NCI-H510A treated with DMSO at 0.1 percent for 48 hours (cell line): ENCODE data around the gene MOBP.
"Not testable (repeated sequence)": the region's sequence is repeated elsewhere in the genome, so short reads cannot be mapped to it uniquely, and the experiment has no call there.

ENCODE experiments used
- DNase-seq: peaks from one replicate; lab custom pipeline; 2025; lab: John Stamatoyannopoulos, UW

MOBP gene

GRCh38 chr3:39467394-39468107, at the start of gene MOBP:
Gene MOBP, plus strand, starts transcription at chr3:39467680. Its CDS starts 34,390 bp downstream, at chr3:39502070.
- no peak for DNase-seq

DNA sequence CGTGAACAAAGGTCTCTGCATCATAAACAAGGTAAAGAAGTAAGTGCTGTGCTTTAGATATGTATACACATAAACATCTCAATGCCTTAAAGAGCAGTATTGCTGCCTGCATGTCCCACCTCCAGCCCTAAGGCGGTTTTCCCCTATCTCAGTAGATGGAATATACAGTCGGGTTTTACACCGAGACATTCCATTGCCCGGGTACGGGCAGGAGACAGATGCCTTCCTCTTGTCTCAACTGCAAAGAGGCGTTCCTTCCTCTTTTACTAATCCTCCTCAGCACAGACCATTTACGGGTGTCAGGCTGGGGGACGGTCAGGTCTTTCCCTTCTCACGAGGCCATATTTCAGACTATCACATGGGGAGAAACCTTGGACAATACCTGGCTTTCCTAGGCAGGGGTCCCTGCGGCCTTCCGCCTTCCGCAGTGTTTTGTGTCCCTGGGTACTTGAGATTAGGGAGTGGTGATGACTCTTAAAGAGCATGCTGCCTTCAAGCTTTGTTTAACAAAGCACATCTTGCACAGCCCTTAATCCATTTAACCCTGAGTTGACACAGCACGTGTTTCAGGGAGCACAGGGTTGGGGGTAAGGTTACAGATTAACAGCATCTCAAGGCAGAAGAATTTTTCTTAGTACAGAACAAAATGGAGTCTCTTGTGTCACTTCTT, 48.8 kb upstream of the MOBP start:
- not testable (repeated sequence) for DNase-seq

DNA sequence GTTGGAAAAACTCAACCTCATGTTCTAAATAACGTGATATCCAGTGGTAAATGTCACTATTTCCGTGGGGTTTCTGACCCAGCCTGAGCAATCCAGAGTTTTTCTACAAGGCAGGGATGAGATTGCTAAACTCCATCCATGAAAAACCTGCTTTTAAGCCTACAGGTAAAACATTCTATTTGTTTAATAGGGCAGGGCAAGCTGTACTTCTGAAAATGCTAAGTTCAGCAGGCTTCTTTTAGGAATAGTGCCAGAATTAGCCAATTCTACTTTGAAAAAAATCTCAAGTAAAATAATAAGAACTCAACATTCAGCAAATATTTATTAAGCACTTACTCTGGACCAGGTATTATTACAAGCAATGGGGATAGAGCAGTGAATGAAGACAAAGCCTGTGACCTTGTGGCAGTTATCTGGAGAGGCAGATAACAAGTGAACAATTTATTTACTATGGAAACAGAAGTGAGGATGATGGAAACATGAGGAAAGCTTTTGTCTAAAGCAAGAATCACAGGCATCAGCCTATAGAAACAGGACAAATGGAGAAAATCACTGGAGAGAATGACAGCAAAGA, 47.7 kb upstream of the MOBP start:
- DNase-seq, result no peak

- DNase-seq, result no peak
Measured at GRCh38 chr3:39420543-39420942, 46.9 kb upstream of the MOBP start.

- DNase-seq, result no peak
Measured at GRCh38 chr3:39423436-39423970, 44.0 kb upstream of the MOBP start.

DNA sequence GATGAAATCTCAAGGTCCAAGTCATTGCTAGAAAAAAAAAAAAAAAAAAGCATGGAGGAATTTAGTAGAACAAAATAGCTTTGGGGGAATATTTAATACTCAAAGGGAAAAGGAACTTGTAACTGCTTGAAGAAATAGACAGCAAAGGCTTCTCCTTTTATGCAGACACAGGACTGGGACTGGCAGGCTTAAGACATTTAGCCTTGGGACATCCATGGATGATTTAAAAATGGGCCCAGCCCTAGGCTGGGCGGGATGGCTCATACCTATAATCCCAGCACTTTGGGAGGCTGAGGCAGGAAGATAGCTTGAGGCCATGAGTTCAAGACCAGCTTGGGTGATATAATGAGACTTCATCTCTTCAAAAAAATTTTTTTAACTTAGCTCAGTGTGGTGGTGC, 41.2 kb upstream of the MOBP start:
- no peak for DNase-seq

GRCh38 chr3:39427506-39427905, 40.0 kb upstream of the MOBP start:
- DNase-seq, result no peak

DNA sequence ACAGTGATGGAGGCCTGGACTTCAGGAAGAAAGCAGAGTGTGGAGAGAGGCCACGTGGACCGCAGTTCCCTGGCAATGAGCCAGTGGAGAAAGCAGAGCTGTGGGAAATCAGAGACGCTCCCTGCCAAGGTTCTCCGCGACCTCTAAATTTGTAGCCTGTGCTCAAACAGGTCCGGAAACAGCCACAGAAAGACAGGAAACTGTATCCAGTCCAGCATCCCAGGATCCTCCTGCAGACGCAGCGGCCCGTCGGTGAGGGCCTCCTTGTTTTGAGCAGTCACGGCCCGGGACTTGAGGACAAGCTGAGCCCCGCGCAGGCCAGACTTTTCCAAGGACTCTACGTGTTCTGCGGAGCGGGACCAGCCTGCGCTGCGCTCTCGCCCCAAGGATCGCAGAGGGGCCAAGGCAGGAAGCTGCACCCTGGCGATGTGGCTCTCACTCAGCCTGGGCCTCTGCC, 38.7 kb upstream of the MOBP start:
- no peak for DNase-seq

DNA sequence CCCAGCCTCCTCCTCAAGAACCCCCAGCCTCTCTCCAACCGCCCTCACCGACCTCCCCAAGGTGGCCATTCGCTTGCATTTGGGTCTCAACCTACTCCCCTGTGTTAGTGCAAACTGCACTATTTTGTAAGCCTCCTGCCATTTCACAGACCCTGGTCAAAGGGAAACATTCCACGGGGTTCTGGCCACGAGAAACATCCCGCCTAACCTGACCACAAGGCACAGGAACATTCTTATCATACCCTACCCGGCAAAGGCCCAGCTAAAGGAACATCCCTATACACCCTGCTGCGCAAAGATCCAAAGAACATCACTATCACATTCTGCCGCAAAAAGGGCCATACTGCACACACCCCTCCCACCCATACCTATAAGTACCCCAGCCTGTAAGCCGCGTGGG, 38.0 kb upstream of the MOBP start:
- no peak for DNase-seq

GRCh38 chr3:39432342-39432741, 35.1 kb upstream of the MOBP start:
- no peak for DNase-seq

DNA sequence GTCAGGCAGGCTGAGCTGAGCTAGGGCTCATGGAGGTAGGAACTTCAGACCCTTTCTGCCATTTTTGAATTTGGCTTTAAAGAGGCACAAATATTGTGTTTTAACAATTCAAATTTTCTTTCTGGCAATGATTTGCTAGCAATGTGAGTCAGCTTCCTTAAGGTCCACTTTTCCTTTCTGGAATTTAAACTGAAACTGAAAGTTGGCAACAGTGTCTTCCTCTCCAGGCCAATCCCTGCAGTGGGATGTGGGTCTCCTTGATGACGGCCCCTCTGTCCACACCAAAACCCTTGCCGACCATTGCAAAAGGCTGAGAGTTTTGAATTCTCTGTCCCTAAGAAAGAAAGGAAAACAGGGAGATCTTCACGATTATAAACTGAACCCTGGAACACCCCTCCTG, 33.8 kb upstream of the MOBP start:
- no peak for DNase-seq

DNA sequence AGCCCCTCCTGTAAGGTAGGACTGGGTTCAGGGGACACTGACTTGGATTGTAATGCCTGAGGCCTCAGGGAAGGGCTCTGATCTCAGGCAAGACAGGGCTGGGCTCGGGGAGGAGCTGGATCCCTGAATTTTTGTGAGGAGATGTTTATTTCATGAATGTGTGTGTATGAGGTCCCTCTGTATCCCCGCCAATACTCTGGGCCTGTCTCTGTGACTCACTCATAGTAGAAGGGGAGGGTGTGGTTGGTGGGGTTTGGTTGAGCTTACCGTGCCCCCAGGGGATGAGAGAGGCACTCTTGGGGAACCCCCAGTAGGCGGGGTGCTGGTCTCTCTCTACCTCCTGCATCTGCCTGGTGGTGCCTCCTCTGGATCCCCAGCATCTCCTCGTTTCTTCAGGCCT, 32.9 kb upstream of the MOBP start:
- DNase-seq, result no peak

DNA sequence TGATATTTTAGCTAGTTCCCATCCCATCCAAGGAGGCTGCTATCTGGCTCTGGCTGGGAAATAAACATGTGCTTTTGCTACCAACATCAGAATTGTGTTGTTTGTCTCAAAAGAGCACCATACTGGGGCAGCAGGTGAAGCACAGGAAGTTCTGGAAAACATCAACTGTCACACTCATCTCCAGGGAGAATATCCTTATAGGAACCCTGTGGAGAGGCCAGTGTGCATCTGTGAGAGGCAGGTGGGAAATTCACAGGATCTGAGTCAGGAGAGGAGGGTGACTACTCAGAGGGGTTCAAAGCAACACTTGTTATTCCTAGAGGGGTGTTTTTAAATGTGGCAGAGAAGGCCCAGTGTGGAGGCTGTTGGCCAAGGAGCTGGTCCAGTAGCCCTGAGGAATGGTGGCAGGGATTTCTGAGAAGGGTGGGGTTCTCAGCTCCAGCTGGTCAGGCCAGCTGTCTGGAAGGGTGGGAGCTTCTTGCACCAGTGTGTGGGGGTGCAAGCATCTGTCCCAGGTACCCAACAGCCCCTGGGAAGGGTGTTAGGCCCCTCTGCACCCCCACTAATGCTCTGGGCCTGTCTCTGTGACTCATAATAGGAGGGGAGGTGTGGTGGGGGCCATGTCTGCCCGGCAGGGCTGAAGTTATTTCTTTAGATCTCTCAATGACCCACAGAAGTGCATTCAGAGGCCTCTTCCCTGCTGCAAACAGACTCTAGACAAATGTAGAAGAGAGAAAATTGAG, 32.3 kb upstream of the MOBP start:
- DNase-seq, result no peak

DNA sequence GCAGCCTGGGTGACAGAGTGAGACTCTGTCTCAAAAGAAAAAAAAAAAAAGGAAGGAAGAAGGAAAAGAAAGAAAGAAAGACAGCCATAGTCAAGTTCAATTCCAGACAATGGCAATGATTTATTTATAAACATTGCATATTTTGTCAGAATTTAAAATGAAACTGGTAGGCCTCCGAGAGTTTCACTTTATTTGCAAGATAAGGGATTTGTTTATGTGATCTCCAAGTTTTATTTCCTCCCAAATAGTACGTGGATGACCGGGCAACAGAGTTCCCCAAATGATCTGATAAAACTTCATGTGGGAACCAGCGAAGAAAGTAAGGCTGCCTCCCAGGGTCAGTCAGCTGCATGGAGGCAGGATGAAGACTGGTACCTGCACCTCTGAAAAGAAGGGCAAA, 28.6 kb upstream of the MOBP start:
- no peak for DNase-seq

GRCh38 chr3:39440316-39440715, 27.2 kb upstream of the MOBP start:
- no peak for DNase-seq

DNA sequence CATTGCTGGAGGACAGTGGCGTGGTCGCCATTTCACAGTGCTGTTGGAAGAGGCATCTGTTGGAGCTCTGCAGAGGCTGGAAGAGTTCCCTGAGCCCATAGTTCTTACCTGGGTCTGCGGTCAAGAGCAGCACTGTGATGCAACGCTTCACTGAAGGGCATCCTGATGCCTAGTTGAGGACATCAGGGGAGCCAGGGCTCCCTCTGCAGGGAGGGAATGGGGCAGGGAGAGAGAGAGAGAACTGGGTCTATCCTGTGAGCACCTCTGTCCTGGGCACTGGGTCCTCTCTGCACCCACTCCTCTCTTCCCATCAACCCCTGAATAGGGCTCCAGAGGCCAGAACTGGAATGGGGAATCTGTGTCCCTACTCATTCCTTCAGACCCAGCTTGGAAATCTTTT, 23.9 kb upstream of the MOBP start:
- DNase-seq, result no peak

GRCh38 chr3:39445927-39446326, 21.6 kb upstream of the MOBP start:
- DNase-seq, result no peak

DNA sequence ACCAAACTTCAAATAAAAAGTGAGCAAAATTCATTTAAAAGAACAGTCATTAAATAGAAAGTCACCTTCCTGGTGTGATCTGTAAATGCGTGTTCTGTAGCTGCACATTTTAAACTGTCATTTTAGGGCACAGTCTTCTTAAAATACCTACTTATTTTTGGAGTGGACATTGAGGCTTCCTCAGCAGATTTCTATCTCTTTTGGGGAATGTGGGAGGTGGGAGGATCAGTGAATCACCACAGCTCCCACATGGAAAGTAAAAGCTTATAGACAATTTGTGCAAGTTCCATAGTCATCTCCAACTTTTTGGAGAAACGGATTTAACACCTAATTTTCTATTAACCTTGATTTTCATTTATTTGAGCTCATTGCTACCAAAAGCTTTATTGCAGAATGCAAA, 21.0 kb upstream of the MOBP start:
- DNase-seq, result no peak

DNA sequence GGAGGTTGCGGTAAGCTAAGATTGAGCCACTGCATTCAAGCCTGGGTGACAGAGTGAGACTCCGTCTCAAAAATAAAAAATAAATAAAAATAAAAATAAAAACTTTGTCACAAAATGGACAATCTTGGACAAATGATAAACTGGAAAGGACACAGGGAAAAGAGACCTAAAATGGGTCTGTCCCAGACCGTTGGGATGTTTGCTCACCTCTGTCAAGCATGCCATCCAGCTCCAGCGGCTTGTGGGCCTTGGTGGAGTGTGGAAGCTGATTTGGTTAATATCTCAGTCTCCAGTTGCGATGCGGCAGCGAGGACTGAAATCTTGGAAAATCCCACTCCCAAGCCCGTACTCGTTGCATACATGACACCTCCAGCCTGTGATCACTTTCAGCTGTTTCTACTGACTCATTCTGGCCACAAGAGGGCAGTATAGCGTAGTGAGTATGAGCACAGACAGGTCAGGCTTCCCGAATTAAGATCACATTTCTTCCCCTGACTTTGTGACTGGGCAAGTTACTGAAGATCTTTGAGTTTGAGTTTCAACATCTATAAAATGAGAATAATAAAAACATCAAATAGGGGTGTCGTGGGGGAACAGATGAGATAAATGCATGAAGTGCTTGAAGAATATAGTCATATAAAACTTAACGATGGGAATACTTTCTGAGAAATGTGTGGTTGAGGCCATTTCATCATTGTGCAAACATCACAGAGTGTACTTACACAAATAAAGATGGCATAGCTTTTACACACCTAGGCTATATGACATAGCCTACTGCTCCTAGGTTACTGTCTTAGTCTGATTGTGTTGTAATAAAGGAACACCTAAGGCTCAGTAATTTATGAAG, 19.6 kb upstream of the MOBP start:
- DNase-seq, result peak; percentile 66

DNA sequence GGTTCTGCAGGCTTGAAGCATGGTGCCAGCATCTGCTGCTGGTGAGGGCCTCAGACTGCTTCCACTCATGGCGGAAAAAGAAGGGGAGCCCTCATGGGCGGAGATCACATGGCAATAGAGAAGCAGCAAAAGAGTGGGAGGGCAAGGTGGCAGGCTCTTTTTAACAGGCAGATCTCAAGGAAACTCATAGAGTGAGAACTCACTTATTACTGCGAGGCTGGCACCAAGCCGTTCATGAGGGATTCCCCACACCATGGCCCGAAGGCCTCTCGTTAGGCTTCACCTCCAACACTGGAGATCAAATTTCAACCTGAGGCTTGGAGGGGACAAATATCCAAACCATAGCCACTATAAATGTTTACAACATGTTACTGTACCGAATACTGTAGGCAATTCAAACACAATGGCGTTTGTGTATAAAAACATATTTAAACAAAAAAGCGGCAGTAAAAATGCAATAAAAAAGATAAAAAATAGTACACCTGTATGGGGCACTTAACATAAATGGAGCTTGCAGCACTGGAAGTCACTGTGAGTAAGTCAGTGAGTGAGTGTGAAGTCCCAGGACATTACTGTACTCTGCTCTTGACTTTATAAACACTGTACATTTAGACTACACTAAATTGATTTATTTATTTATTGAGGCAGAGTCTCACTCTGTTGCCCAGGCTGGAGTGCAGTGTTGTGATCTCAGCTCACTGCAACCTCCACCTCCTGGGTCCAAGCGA, 18.8 kb upstream of the MOBP start:
- no peak for DNase-seq

DNA sequence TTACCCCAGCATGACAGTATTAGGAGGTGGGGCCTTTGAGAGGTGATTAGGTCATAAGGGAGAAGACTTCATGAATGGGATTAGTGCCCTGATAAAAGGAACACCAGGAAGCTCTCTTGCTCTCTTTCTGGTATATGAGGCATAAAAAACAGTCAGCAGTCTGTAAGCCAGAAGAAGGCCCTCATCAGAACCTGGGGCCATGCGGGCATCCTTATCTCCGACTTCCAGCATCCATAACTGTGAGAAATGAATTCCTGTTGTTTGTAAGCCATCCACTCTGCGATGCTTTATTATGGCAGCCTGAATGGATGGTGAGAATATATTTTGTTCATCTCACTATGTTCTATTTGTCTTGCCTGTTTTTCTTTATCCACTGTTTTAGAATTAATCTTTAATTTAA, 17.7 kb upstream of the MOBP start:
- no peak for DNase-seq
